DMS79 (cell line): ENCODE measurements around the gene UNC13D.
"Not testable (repeated sequence)": the region's sequence is repeated elsewhere in the genome, so short reads cannot be mapped to it uniquely, and the experiment has no call there.

ENCODE experiments used
- DNase-seq: peaks from one replicate; lab custom pipeline; 2025; lab: John Stamatoyannopoulos, UW

UNC13D gene

DNA sequence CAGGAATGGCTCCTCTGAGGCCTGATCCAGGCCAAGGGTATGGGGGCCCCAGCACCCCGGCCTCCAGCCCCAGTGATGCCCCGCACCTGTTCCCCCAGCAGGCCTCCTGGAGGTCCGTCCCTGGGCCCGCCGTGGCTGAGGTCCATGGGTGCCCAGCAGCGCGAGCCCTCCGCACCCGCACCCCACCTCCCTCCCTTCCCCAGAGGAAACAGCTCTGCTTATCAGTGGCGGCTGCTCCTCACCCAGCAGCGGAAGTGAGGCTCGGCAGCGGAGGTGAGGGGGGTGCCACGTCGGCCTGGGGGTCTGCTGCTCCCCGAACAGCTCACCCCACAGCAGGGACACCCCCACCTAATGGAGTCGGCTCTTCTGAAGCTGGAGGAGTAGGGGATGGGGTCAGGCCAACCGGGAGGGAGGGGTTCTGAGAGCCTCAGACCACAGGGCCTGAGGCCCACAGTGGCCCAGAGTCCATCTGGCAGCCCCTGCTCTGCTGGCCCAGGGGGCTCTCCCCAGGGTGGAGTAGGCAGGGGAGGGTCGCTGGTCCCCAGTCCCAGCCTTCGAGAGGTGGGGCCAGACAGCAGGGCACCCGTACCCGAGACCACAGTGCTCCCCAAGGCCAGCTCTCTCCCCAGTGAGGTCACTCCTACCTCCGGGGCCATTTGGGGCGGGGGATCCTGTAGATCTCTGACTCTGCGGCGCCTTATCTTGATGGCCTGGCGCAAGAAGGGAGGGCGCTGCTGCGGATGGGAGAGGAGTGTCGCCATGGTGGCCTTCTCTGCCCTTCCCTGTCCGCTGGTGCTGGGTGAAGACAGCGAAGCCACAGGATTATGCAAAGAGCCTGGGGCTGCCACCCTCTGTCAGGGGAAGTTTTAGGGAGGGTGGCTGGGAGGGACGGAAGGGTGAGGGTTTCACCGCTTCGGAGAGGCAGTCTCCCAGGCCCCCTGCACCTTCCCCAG, at the start of gene UNC13D:
TSS of gene UNC13D (minus strand) at position 828 of the 953 bp plus-strand sequence. CDS start at position 761, 67 bp downstream.
- no peak for DNase-seq

DNA sequence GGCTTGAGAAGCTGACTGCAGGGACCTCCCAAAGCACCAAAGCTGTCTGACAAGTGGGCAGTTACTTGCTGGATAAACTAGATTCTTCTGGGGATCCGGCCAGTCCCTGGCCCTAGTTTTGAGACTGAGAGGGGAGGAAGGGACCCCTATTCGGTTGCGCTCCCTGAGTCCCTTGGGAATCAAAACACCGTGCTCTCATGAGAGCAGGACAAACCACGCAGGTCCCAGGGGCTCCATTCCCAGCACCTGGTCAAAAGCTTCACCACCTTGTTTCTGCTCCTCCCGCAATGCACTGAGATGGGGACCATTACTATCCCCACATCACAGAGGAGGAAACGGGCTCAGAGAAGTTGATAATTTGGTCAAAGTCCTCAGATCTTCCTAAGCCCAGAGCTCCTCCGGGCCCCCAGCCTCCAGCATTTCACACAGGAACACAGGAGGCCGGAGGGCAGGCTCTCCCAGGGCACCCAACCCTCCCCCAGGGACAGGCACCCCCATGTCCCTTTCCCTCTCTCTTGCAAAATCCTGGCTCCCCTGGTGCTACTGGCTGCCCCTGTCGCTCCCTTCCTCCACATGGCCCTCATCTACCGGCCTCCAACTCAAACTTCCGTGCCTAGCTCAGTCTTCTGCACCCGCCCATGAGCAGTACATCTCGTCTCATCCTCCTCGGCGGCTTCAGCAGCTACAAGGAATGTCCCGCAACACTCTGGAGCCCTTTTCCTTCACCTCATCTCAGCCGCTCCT, 49.3 kb upstream of the UNC13D start:
- no peak for DNase-seq

DNA sequence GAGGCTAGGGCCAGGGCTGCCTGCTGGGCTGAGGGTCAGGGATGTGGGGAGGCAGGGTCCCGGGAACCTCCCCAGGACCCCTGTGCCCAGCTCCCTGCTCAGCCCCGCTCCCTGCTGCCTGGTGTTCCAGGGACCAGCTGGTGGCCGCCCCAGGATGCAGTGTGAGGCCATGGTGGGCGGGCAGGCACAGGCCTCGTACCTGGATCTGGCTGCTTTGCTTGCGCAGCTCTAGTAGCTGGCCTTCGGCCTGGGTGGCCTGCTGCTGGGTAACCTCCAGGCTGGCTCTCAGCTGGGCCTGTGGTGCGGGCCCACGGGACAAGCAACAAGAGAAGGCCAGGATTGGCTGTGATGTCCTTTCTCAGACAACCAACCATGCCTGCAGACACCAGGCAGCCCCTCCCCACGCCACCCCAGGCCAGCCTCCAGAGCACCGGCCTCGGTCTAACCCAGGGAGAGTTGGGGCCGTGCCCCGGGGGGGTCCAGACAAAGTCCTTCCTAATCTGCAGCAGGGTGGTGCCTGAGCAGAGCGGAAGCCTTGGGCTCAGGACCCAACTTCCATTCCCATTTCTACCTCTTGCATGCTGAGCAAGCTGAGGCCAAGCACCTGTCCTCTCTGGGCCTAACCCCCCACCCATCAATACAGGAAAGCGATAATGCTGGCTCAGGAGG, 48.5 kb upstream of the UNC13D start:
- DNase-seq = no peak

DNA sequence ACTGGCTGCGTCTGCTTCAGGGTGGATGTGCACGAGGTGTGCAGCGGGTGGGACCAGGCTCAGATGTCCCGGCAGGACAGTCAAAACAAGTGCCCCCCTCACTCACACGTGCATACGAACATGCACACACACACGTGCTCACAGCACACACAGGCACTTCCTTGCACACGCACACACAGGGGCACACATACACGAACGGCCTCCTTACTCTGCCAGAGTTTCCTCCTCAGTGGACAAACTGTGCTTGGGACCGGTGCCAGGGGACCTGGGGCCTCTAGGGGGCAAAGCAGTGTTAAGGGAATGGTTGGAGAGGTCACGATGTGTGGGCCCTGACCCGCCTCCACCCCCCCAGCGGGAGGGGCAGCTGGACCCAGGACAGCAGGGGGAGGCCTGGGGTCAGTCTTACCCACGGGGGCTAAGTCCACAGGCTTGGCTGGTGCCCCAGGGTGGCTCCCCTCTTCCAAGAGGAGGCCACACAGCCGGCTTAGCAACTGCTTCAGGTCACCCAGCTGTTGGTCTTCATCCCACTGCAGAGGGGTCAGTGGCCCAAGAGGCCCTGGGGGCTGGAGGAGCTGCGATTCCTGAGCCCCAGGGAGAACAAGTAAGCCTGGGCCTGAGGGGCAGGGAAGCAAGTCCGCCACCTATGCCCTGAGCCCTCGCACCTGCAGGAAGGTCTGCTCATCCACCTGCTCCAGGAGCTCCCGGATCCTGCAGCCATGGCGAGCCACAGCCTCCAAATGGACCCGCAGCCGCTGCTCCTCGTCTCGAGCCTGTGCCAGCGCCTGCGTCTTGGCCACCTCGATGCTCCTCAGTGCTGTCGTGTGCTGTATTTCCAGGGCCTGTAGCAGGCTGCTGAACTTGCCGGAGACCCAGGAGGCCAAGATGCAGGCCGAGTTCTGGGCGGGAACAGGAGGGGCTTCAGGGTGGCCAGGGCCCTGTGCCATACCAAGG, 47.7 kb upstream of the UNC13D start:
- no peak for DNase-seq

DNA sequence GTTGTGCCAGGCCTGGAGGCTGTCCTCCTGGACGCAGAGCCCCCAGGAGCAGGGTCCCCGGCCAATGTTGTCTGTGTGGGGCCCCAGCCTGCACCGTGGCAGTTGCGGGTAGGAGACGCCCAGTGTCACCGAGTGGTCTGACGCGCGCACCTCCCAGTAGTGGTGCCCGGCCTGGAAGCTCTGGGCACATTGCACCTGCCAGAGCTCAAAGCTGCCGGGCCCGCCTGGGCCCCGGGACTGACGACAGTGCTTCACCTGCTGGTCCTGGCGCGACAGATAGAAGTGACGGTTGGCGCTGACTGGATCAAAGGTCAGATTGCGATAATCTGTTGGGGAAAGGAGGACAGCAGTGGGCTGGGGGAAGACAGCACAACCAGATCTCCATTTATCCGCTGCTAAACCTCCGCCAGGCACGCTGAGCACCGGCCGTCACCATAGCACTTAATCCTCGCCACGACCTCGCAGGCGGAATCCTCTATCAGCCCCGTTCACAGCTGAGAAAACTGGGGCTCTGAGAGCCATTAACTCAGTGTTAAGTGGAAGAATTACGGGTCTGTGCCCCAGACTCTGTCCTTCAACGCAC, 46.9 kb upstream of the UNC13D start:
- no peak for DNase-seq

DNA sequence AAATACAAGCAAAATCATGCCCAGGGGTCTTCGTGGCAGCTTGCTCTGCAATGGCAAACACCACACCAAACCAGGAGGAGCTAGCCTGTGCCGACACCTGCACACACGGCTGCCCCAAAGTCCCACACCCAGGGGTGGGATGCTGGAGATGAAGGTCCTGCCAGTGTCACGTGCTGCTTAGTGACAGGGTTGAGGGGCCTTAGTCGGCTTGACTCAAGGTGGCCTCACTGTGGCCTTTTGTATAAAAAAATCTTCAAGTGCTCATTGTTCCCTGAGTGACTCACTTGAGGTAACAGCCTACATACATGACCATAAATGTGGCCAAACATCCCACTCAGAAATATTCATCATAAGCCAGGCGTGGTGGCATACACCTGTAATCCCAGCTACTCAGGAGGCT, 45.2 kb upstream of the UNC13D start:
- no peak for DNase-seq

DNA sequence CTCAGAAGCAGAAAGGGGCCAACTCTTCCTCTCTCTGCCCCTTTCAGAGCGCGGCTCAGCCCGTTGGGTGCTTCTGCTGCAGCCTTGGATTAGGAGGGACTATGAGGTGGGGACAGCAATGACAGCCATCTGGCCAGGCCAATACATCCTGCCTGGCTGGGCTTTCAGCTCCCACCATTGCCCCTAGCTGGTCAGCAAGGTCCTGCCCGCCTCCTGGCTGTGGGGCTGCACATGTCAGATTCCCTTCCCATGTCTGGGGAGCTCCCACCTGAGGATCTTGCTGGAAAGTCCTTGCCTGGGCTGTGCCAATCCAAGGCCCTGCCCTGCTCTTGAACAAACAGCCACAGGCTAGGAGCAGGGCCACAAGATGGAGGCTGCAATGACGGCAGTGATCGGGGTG, 44.3 kb upstream of the UNC13D start:
- no peak for DNase-seq

DNA sequence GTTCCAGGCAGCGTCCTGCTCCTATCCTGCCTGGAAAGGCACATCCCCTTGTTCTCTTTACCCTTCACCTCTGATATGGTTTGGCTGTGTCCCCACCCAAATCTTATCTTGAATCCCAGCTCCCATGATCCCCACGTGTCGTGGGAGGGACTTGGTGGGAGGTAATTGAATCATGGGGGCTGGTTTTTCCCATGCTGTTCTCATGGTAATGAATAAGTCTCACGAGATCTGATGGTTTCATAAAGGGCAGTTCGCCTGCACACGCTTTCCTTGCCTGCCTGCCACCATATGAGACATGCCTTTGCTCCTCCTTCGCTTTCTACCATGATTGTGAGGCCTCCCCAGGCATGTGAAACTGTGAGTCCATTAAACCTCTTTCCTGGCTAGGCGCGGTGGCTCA, 41.7 kb upstream of the UNC13D start:
- DNase-seq = not testable (repeated sequence)

DNA sequence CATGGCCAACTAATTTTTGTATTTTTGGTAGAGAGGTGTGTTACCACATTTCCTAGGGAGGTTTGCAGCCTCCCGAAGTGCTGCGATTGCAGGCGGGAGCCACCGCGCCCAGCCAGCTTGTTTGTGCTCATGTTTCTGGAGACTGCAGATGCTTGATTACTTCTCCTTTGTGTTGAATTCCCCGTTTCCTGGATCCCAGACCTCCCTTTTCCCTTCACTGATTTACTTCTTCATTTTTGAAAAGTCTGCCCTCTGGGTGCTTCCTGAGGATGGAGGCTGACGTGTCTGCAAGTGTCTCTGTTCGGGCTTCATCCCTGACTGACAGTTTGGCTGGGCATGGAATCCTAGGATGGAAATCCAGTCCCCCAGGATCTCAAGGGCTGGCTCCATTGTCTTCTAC, 41.2 kb upstream of the UNC13D start:
- DNase-seq = no peak

DNA sequence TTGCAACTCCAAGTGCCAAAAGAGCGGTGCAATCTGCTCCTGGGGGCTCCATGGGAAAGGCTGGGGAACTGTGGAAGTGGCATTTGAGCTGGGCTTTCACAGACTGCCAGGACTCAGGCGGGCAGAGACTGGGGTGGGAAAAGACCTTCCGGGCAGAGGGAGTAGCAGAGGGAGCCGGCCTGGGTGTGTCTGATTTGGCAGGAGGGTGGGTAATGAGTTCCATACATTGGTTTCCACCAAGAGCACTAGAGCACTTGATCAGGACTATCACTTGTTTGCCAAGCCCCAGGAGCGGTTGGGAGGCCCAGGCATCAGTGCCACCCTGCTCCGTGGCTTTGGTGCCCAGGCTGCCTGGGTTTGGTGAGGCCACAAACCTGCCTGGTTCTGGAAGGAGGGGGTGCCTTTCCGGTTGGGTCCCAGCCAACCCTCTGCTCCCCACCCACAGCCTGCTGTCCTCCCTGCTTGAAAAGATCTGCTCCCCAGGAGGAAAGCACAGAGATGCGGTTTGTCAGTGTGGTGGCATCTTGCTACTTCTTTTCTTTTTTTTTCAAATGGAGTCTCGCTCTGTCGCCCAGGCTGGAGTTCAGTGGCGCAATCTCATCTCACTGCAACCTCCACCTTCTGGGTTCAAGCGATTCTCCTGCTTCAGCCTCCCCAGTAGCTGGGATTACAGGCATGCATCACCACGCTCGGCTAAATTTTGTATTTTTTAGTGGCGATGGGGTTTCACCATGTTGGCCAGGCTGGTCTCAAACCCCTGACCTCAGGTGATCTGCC, 37.7 kb upstream of the UNC13D start:
- DNase-seq = no peak

DNA sequence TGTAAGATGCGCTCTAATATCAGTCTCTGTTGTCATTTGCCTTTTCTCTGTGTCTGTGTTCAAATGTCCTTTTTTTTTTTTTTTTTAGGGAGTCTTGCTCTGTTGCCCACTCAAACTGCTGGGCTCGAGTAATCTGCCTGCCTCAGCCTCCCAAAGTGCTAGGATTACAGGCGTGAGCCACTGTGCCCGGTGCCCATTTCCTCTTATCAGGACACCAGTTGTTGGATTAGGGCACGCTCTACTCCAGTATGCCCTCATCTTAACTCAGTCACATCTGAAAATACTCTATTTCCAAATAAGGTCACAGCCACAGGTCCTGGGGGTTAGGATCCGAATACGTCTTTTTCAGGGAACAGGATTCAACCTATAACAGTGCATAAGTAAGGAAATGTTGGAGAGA, 36.1 kb upstream of the UNC13D start:
- DNase-seq = no peak

DNA sequence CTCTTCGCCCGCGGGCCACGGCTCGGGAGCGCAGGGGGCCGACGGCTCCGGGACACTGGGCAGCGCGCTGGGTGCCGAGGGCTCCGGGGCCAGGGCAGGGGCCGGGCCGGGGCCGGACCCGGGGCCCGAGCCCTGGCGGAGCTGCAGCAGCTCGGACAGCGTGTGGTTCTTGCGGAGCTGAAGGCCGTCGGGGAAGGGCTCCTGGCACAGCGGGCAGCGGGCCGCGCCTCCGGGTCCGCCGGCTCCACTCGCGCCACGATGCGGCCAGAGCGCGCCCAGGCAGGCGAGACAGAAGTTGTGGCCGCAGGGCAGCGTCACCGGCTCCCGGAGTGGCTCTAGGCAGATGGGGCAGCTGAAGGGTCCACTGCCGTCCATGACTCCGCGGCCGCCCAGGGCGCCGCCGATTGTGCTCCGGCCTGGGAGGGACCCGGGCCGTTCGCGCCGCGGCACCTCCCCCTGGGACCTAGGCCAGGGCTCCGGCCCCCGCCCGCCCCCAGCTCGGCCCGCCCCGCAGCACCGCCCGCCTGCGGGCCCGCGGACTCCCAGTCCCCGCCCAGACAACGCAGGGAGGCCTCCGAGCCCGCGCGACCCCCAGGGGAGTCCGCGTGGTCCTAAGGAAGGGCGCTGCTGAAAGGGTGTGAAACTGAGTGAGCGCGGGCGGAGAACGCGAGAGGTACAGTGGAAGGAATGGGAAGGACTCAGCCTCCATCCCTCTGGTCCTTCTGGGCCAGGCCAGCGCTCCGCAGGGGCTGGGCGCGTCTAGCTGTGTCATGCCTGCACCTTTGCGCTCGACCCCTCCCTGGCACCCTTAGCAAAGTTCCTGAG, 34.2 kb upstream of the UNC13D start, which contains the start of gene TRIM47:
TSS of gene TRIM47 (minus strand) at position 408 of the 825 bp plus-strand sequence. CDS start at position 375, 33 bp downstream.
- no peak for DNase-seq

DNA sequence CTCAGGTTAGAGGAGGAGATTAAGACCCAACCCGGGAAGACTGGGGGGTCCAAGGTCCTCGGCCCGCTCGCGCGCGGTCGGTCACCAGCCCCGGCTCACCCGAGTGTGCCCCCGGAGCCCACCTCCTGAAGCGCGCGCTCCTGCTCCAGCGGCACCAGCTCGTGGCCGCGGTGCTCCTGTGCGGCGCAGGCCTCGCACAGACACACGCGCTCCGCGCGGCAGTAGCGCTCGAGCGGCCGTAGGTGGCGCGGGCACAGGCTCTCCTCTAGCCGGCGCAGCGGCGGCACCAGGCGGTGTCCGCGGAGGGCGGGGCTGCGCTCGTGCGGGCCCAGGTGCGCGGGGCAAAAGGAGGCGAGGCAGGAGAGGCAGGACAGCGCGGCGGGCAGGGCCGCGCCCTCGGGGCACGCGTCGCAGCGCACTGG, 33.6 kb upstream of the UNC13D start:
- DNase-seq = no peak

DNA sequence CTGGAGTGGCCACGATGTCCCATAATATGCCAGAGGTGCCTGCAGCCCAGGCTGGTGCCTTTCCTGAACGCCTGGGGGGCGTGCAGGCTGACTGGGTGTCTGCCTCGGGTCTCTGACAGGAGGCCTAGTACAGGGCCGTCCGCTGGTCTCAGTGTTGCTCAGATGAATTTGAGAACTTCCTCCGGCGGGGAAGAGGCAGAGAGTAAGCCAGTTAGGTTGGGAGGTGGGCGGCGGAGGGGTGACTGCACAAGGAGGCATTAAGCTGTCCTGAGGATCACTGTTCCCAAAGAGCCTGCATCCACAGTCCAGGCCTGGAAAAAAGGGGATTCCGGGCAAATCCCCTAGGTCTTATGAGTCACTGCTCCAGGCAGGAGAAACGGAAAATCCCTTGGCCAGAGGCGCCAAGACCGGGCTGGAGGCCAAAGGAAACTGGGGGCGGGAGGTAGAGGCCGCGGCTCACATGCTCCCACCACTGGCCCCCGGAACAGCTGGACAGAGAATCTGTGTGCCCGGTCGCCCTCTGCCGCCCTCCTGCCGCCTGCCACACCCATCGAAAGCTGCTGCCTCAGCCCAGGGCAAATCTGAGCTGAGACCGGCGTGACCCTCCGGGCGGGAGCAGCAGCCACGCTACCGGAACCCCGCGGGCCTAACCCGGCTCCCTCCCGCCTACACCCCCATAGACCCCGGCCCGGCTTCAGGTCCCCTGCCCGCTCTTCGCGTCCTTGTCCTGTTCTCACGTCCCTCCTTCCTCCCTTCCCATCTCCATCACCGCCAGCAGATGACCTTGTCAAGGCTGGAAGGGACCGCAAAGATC, 32.9 kb upstream of the UNC13D start:
- no peak for DNase-seq

DNA sequence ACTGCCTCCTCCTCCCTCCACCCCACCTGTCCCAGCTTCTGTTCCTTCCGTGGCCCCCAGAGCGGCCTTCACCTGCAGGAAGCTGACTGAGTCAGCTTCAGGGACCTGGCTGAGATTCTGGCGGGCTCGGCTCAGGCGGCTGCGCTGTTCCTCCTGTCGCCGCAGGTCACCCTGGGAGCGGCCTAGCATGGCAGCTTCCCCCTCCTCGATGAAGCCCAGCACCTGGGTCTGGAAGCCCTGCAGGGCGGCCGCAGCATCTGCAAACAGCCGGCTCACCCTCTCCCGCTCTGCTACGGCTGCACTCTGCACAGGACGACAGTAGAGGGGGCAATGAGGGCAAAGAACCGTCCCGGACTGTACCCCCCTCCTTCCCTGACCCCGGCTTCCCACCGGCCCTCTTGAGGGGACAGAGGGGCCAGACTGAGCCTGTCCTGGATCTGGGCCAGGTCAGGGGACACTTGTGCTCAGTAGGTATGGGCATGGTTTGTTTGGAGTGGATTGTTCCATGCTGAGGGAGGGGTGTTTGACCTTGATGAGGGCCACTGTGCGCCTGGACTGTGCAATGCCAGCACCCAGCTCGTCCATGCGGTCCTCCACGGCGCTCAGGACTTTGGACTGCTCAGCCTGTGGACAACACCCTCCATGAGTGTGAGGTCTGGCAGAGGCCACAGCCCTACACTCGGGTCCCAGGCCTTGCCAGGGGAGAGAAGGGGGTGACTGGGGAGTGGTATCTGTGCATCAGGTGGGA, 32.2 kb upstream of the UNC13D start:
- DNase-seq = peak; percentile 76

DNA sequence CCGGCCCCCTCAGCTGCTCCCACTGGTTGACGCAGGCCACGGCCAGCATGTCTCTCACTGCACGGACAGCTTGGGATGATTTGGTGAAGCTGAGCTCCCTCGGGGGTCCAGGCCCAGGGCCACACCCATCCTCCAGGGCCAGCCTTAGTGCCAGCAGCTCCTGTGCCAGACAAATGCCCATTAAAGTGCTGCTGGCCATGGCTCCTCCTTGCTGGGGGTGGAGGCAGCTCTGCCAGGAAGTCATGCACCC, 31.7 kb upstream of the UNC13D start:
- no peak for DNase-seq

DNA sequence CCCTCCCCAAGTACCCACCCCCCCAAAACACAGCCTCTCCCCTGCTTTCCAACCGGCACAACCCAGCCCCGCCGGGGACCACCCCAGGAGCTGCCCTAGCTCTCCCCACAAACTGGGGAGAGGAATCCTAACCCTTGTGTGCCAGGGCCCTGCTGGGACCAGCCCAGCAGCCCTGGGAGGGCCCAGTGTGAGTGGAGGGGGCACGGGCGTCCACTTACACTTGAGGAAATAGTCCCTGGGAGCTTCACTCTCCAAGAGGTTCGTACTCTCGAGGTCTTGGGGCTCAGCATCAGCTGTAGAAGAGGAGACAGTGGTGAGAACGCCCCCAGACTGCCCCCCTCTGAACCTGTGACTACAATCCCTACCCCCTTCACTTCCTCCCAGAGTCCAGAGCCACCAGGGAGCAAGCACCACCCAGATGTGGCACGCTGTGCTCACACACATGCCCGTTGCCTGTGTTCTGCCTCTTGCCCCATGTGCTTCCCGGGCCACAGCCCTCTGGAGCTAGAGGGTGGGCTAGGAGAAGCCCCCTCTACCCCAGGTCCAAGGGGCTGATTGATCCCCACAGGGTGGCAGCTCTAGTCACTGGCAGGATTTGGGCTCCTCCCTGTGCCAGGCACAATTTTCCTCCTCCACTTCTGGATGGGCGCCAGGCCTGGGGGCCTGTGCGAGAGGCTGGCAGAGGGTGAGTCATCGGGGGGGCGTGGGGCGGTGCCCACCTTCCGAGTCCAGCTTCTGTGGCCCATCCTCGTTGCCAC, 31.2 kb upstream of the UNC13D start:
- peak; percentile 55 for DNase-seq
